Smooth muscle cell (in vitro differentiated cells): ENCODE results near the gene CSMD2. TPM values are rescaled to one million over a fixed set of nuclear protein-coding genes. Genes with fewer than 3 reads are reported as not detected.

Experiments
- DNase-seq: peaks from one replicate; lab custom pipeline; 2025; ENCODE audit not compliant: unreplicated experiment; lab: John Stamatoyannopoulos, UW
- H2AFZ ChIP-seq: fragments of 200-600 bp; sonication (generic); 2 replicates; pipeline ENCODE4 v1.6.0; 2016; ENCODE audit warnings: antibody characterized with exemption, low read depth, mild to moderate bottlenecking
- H3F3A ChIP-seq: fragments of 200-600 bp; sonication (generic); 2 replicates; pipeline ENCODE4 v1.6.0; 2017; ENCODE audit warnings: antibody characterized with exemption, low read depth
- H3K27ac ChIP-seq: fragments of 200-600 bp; sonication (generic); 2 replicates; pipeline ENCODE4 v1.5.1; 2016; ENCODE audit warnings: low read depth, mild to moderate bottlenecking
- H3K27me3 ChIP-seq: fragments of 200-600 bp; sonication (generic); 2 replicates; pipeline ENCODE4 v1.6.1; 2016; ENCODE audit warnings: low read depth, mild to moderate bottlenecking
- H3K36me3 ChIP-seq: fragments of 200-600 bp; sonication (generic); 2 replicates; pipeline ENCODE4 v1.5.1; 2016; ENCODE audit warnings: low read depth
- H3K4me1 ChIP-seq: fragments of 200-600 bp; sonication (generic); 2 replicates; pipeline ENCODE4 v1.5.1; 2016; ENCODE audit warnings: low read depth
- H3K4me2 ChIP-seq: fragments of 200-600 bp; sonication (generic); 2 replicates; pipeline ENCODE4 v1.6.0; 2016; ENCODE audit warnings: mild to moderate bottlenecking
- H3K4me3 ChIP-seq: fragments of 200-600 bp; sonication (generic); 2 replicates; pipeline ENCODE4 v1.5.1; 2016; ENCODE audit warnings: mild to moderate bottlenecking
- H3K79me2 ChIP-seq: fragments of 200-600 bp; sonication (generic); 2 replicates; pipeline ENCODE4 v1.6.0; 2016; ENCODE audit warnings: low read depth, mild to moderate bottlenecking
- H3K9ac ChIP-seq: fragments of 200-600 bp; sonication (generic); 2 replicates; pipeline ENCODE4 v1.6.0; 2016; ENCODE audit warnings: low read depth
- H3K9me3 ChIP-seq: fragments of 200-600 bp; sonication (generic); replicated peaks from 2 replicates; pipeline ENCODE4 v1.5.1; 2016; ENCODE audit warnings: low read depth
- H4K20me1 ChIP-seq: fragments of 200-600 bp; sonication (generic); 2 replicates; pipeline ENCODE4 v1.6.0; 2016; ENCODE audit warnings: low read depth
- CTCF ChIP-seq: fragments of 200-600 bp; sonication (generic); IDR thresholded peaks from 2 replicates; pipeline ENCODE4 v1.5.1; 2017; ENCODE audit warnings: borderline replicate concordance, mild to moderate bottlenecking, antibody characterized with exemption; ENCODE audit not compliant: insufficient read depth, poor library complexity, severe bottlenecking
- WGBS: methylation state at CpG from one replicate; pipeline ENCODE4 v1.1.7; 2016; ENCODE audit warnings: low lambda C conversion rate; 5-methylcytosine and 5-hydroxymethylcytosine counted together
- polyA plus RNA-seq: library from polyadenylated mRNA; unstranded; fragments of >200 nt; fragmentation: Nextera tagmentation; extraction: Ambion mirVana; gene quantifications from 2 replicates; pipeline ENCODE4 v1.2.1, GENCODE V29; 2016
- total RNA-seq: library from RNA; depleted of rRNA; stranded (reverse); fragments of >200 nt; gene quantifications from 2 replicates; pipeline ENCODE4 v1.2.3, GENCODE V29; 2014

The CSMD2 gene
- total and polyA plus RNA-seq, 2 experiments from 2014 or later, result 0.65 to 1.8 TPM

DNA sequence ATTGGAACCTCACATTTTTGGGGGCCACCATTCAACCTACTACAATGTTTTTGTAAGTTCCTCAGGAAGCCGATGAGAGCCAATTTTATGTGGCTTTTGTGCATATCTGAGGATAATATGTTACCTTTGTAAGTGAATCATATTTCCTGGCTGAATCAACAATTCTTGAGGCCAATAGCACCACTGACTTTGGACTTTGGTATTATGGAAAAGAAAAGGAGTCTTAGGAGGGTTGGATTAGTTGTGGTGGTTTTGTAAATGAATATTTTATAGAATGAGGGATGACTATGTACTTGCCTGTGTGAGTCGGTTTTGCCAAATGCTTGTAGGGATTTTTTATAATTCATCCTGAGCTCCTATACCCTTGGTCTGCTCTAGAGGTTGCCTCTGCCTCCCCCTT lies 482.7 kb downstream of the CSMD2 start:
- Histone ChIP-seq H3K9me3 (no peaks in the 10 kb centered on the region), H3K4me1 (no peaks in the 10 kb centered on the region), H3K4me3 (no peak overlapping the region), H3K9ac (no peak overlapping the region), H3K4me2 (no peak overlapping the region), H3F3A (no peaks in the 10 kb centered on the region), H4K20me1 (no peaks in the 10 kb centered on the region), H3K27me3 (peaks cover 19% of the 10 kb centered on the region), H3K36me3 (no peaks in the 10 kb centered on the region), H2AFZ (no peak overlapping the region), H3K79me2 (no peaks in the 10 kb centered on the region), H3K27ac (no peak overlapping the region)
- no peak for TF ChIP-seq CTCF
- no peak for DNase-seq
- 80% methylated on average over 2 of the region's 2 CpGs for WGBS

GRCh38 chr1:33680281-33680840 lies 484.7 kb downstream of the CSMD2 start:
- H3K4me3 ChIP-seq, result no peak overlapping the region
- H3K9me3 ChIP-seq, result no peaks in the 10 kb centered on the region
- no peaks in the 10 kb centered on the region for H3K36me3 ChIP-seq
- no peak overlapping the region for H3K4me2 ChIP-seq
- no peak overlapping the region for H2AFZ ChIP-seq
- no peaks in the 10 kb centered on the region for H3K79me2 ChIP-seq
- 89% methylated on average over 7 of the region's 7 CpGs for WGBS
- no peak overlapping the region for H3K9ac ChIP-seq
- no peaks in the 10 kb centered on the region for H3F3A ChIP-seq
- peaks cover 7% of the 10 kb centered on the region for H3K27me3 ChIP-seq
- no peak for DNase-seq
- TF ChIP-seq CTCF, result no peak
- H3K27ac ChIP-seq, result no peak overlapping the region
- H4K20me1 ChIP-seq, result no peaks in the 10 kb centered on the region
- H3K4me1 ChIP-seq, result no peaks in the 10 kb centered on the region

GRCh38 chr1:33670567-33670966 lies 494.5 kb downstream of the CSMD2 start:
- H3K27me3 ChIP-seq, result no peaks in the 10 kb centered on the region
- no peak overlapping the region for H3K27ac ChIP-seq
- H3K4me3 ChIP-seq, result no peak overlapping the region
- H3F3A ChIP-seq, result no peaks in the 10 kb centered on the region
- H3K9ac ChIP-seq, result no peak overlapping the region
- H3K4me1 ChIP-seq, result no peaks in the 10 kb centered on the region
- H3K9me3 ChIP-seq, result peaks cover 3% of the 10 kb centered on the region
- no peak overlapping the region for H2AFZ ChIP-seq
- 73% methylated on average over 1 of the region's 1 CpG for WGBS
- no peak overlapping the region for H3K4me2 ChIP-seq
- H3K36me3 ChIP-seq, result no peaks in the 10 kb centered on the region
- H4K20me1 ChIP-seq, result no peaks in the 10 kb centered on the region
- TF ChIP-seq CTCF, result no peak
- no peak for DNase-seq
- H3K79me2 ChIP-seq, result no peaks in the 10 kb centered on the region

GRCh38 chr1:33668695-33669094 lies 496.3 kb downstream of the CSMD2 start:
- WGBS, result 61% methylated on average over 3 of the region's 3 CpGs
- Histone ChIP-seq H3F3A (no peaks in the 10 kb centered on the region), H3K27ac (no peak overlapping the region), H3K4me1 (no peaks in the 10 kb centered on the region), H3K4me3 (no peak overlapping the region), H3K79me2 (no peaks in the 10 kb centered on the region), H3K9me3 (peaks cover 3% of the 10 kb centered on the region), H4K20me1 (no peaks in the 10 kb centered on the region), H2AFZ (no peak overlapping the region), H3K4me2 (no peak overlapping the region), H3K9ac (no peak overlapping the region), H3K36me3 (no peaks in the 10 kb centered on the region), H3K27me3 (no peaks in the 10 kb centered on the region)
- no peak for DNase-seq
- no peak for TF ChIP-seq CTCF
